K562 (cell line): ENCODE results near the gene RABL3. TPM values are rescaled to one million over a fixed set of nuclear protein-coding genes. Genes with fewer than 3 reads are reported as not detected.
A peak's percentile ranks its signal among the peaks of the same experiment; 100 is the strongest.

Source experiments
- EWSR1 ChIP-seq: fragments of 450-650 bp; IDR thresholded peaks from 2 replicates; pipeline ENCODE4 v1.6.1; 2018; ENCODE audit warnings: borderline replicate concordance, mild to moderate bottlenecking, low read depth, moderate library complexity; ENCODE audit not compliant: partially characterized antibody
- FOXK1 ChIP-seq: sonication (generic); formaldehyde crosslinking; IDR thresholded peaks from 2 replicates; pipeline ENCODE4 v1.8.0; 2022; ENCODE audit warnings: missing genetic modification reagents, mild to moderate bottlenecking, borderline replicate concordance
- HNRNPLL ChIP-seq: fragments of 200-400 bp; formaldehyde crosslinking; IDR thresholded peaks from 2 replicates; pipeline ENCODE4 v1.6.1; 2017; ENCODE audit warnings: low read length, low read depth, mild to moderate bottlenecking; ENCODE audit not compliant: poor library complexity, severe bottlenecking
- KAT7 ChIP-seq: sonication (generic); formaldehyde crosslinking; IDR thresholded peaks from 2 replicates; pipeline ENCODE4 v1.8.0; 2022; ENCODE audit warnings: missing genetic modification reagents, mild to moderate bottlenecking, borderline replicate concordance
- TSHZ1 ChIP-seq: fragments of 250-450 bp; sonication (Bioruptor Pico); IDR thresholded peaks from 2 replicates; pipeline ENCODE4 v1.4.0; 2020; ENCODE audit warnings: mild to moderate bottlenecking, moderate library complexity
- ZNF717 ChIP-seq: fragments of 250-450 bp; sonication (Bioruptor Pico); IDR thresholded peaks from 2 replicates; pipeline ENCODE4 v1.5.0; 2021
- polyA plus RNA-seq, 8 experiments: library from polyadenylated mRNA; depleted of rRNA in 4 of 8; stranded (reverse) in 5 of 8; unstranded in 3 of 8; fragments of >200 nt; fragmentation: Nextera tagmentation in 2 of 8; fragmentation: Illumina TruSeq in 1 of 8; extraction: Ambion mirVana in 2 of 8; extraction: Trizol in 1 of 8; gene quantifications; 2 replicates each; pipeline versions ENCODE4 v1.2.1 to v1.2.3, GENCODE V29; 2011 to 2014; ENCODE audit warnings: inconsistent platforms in 1 of 8, missing spikeins in 1 of 8
- total RNA-seq, 7 experiments: library from RNA; depleted of rRNA in 6 of 7; stranded (reverse); fragments of >200 nt in 6 of 7; fragmentation: Illumina TruSeq in 2 of 7; extraction: Trizol in 2 of 7; gene quantifications; 2 replicates each; pipeline versions ENCODE4 v1.2.1 to v1.2.3, GENCODE V29; 2011 to 2021; ENCODE audit warnings: low replicate concordance in 1 of 7
- TF ChIP-seq, protein P1 (sequence below): fragments of 200-800 bp; sonication (Bioruptor generic); IDR thresholded peaks from 2 replicates; pipeline ENCODE4 v1.6.1; 2017; ENCODE audit warnings: missing genetic modification characterization, missing compliant biosample characterization
- TF ChIP-seq, protein P2 (sequence below): sonication (generic); formaldehyde crosslinking; IDR thresholded peaks from 2 replicates; pipeline ENCODE4 v1.8.1; 2023; ENCODE audit warnings: mild to moderate bottlenecking, missing genetic modification reagents, moderate library complexity

The RABL3 gene
- total and polyA plus RNA-seq, 9 of the 15 experiments (the other 6 are each of a cell fraction or from before 2014, with no cell fraction given): 6.5 to 30.7 (median 12.3) TPM

GRCh38 chr3:120742198-120742848 lies at the start of gene RABL3, which contains the start of gene GTF2E1 (continued):
- TF ChIP-seq TSHZ1 (CRISPR knock-in tag) (no peak), EWSR1 (no peak), ZNF717 (CRISPR knock-in tag) (no peak), FOXK1 (CRISPR knock-in tag) (no peak), KAT7 (CRISPR knock-in tag) (no peak), HNRNPLL (no peak)
- TF ChIP-seq, protein P1, sequence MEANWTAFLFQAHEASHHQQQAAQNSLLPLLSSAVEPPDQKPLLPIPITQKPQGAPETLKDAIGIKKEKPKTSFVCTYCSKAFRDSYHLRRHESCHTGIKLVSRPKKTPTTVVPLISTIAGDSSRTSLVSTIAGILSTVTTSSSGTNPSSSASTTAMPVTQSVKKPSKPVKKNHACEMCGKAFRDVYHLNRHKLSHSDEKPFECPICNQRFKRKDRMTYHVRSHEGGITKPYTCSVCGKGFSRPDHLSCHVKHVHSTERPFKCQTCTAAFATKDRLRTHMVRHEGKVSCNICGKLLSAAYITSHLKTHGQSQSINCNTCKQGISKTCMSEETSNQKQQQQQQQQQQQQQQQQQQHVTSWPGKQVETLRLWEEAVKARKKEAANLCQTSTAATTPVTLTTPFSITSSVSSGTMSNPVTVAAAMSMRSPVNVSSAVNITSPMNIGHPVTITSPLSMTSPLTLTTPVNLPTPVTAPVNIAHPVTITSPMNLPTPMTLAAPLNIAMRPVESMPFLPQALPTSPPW: peak; percentile 91
- TF ChIP-seq, protein P2, sequence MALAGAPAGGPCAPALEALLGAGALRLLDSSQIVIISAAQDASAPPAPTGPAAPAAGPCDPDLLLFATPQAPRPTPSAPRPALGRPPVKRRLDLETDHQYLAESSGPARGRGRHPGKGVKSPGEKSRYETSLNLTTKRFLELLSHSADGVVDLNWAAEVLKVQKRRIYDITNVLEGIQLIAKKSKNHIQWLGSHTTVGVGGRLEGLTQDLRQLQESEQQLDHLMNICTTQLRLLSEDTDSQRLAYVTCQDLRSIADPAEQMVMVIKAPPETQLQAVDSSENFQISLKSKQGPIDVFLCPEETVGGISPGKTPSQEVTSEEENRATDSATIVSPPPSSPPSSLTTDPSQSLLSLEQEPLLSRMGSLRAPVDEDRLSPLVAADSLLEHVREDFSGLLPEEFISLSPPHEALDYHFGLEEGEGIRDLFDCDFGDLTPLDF: no peak
